WI38 (cell line): ENCODE data around the gene HAND2.

Source experiments
- H3K4me3 ChIP-seq: 2 replicates; pipeline ENCODE4 v1.5.1; 2011; ENCODE audit warnings: low read depth, mild to moderate bottlenecking, control low read depth, low read length
- TF ChIP-seq, protein P1 (sequence below): IDR thresholded peaks from 2 replicates; pipeline ENCODE4 v1.5.1; 2012; ENCODE audit warnings: low read depth, mild to moderate bottlenecking, control low read depth, low read length

The HAND2 gene

DNA sequence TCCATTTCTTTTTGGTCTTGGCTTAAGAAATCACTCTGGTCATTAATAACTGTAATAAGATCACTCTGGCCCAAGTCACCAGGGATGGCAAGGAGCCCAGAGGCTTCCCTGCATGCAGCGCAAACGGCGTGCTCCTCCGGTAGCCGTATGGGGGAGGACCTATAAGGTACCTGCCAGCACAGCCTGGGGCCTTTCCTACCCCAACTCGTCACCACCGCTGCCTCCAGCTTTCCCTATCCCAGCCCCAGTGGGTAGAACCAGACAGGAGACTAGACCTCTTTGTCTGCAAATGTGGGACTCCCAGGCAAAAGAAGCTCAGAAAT is 25.9 kb downstream of the HAND2 start:
- no peak overlapping the region for H3K4me3 ChIP-seq
- TF ChIP-seq, protein P1, sequence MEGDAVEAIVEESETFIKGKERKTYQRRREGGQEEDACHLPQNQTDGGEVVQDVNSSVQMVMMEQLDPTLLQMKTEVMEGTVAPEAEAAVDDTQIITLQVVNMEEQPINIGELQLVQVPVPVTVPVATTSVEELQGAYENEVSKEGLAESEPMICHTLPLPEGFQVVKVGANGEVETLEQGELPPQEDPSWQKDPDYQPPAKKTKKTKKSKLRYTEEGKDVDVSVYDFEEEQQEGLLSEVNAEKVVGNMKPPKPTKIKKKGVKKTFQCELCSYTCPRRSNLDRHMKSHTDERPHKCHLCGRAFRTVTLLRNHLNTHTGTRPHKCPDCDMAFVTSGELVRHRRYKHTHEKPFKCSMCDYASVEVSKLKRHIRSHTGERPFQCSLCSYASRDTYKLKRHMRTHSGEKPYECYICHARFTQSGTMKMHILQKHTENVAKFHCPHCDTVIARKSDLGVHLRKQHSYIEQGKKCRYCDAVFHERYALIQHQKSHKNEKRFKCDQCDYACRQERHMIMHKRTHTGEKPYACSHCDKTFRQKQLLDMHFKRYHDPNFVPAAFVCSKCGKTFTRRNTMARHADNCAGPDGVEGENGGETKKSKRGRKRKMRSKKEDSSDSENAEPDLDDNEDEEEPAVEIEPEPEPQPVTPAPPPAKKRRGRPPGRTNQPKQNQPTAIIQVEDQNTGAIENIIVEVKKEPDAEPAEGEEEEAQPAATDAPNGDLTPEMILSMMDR, result no peak

DNA sequence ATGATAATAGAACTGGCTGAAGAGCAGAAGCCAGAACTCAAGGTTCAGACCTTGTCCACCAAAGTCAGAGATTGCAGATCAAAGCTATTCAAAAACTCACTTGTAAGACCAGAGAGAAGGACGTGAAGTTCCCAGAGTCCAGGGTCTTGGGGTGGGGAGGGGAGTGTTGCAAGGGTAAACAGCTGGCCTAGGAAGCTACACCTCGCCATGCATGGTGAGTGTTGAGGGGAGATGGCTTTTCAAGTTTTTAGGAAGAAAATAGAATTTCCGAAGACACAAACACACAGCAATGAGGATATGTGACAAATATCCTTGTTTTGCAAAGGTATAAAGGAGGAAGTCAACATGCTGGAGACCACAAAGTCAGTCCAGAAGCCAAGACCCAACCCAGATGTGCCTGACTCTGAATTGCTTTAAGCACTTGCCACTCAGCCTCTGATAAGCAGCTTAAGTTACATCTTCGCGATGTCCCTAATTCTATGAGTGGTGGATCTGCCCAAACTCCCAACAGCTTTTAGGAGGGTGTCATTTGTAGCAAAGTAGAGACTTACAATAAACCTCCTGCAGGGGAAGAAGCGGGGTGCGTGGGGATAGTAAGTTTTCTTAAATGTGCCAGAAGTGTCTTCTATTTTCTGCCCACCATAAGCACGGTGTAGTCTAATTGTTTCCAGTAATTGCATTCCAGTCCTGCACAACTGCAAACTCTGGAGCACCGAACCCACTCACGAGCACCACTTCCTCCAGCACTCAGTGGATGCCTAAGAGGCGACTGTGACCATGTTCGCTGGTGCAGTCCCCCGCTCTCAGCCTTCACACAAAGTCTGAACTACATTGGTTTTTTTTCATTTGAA is 26.5 kb downstream of the HAND2 start:
- TF ChIP-seq, protein P1, result no peak
- H3K4me3 ChIP-seq, result no peak overlapping the region

DNA sequence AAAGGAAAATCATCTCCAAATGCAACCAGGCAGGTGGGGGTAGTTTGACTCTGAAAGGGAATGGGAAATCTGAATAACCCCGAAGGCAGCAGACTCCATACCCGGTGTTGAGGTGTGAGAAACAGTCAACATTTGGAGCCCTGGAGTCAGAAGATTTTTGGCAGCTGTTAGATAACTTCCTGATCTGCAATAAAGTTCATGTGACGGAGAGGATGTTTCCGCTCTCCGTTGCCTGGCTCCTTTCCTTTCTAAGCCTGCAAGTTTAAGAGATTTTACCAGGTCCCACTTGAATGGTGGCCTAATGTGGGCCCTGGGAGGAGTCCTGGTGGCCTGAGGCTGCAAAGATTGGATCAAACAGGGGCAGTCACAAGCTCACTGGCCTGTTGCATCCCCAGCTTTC is 27.7 kb downstream of the HAND2 start:
- H3K4me3 ChIP-seq, result no peak overlapping the region
- TF ChIP-seq, protein P1, result no peak

DNA sequence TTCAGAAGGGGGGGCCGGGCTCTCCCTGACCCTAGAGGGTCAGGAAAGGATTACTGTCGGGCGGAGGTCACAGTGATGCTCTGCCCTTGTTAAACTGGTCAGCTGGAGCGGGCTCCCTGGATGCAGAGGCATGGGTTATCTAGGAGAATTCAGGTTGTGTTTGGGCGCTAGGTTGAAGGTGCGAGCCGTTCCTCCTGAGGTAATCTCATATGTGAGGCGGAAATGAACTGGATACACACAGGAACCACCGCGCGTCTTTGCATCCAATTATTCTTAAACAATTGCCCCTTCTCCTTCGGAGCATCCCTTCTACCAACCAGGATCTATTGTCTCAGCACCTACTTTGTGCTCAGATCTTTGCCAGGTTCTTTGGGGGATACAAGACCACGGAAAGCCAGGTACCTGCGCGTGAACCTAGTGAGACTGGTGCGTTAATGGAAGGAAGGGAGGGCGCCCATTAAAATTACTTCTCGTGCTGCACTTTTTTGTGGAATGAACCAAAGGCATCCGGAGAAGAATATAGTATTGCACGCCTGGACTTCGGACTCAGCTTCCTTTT is 28.4 kb downstream of the HAND2 start:
- no peak overlapping the region for H3K4me3 ChIP-seq
- TF ChIP-seq, protein P1, result no peak

DNA sequence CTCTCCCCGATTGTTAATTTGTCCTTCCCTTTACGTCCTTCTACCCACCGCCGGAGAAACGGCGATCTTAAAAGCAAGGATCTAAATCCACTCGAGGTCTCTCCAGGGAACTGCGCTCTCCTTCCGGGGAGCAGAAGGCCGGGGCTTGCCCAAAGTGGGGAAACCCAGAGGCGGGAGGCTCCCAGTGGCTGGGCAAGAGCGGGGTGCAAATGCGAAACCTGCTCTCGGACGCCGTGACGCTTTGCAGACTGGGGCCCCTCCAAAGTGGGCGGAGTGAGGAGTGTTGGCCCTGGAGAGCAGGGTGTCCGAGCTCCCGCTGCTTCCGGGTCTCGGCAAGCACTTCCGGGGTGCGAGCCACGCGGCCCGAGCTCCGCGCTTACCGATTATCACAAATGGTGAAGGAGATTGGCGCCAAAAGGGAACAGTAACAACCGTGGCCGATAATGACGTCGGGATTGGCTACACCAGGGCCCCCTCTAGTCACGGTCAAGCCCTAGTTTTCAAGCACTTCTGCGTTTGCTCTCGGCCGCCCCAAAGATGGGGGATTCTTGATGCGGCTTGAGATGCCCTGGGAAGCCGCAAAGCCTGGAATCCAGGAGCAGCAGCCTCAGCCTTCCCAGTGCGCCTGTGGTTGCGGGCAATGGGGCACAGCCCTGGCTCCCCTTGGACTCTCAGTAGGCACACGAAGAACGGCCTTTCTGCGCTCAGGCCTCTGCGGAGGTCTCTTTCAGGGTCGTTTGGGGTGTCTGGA is 29.0 kb downstream of the HAND2 start:
- TF ChIP-seq, protein P1, result no peak
- no peak overlapping the region for H3K4me3 ChIP-seq

DNA sequence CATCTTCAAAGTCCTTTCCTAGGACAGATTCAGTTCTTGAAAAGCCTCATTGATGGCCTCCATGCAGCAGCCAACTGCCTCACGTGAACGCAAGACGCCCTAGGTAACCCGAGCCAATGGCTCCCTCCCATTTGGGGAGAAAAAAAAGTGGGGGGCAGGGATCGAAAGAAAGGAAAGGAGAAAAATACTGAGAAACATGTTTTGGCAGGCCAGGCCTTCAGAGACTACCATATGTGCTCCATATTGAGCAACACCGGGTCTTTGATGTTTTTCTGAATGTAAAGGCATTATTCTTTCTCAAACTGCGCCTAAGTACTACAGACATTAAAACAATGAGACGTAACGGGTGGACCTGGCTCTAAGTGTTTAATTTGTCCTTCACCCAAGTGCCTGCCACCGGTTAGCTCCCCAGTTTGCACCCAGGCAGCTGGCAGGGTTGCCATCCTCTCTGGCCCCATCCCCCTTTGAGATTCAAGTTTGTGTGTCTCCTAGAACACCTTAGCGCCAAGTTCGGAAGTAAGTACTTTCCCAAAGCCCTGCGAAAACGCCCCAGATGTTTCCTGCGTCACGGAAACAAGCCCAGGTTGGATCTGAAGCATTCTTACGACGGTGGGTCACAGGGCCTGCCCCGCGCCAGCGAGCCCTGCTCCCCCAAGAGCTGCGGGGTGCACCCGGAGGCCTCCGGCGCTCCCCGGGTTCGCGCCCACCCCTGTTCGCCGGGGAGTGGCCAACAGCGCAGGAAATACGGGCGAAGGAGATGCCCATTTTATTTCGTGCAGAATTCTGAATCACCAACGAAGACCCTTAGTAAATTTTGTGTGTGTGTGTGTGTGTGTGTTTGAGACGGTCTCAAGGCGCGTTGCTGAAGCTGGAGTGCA is 30.1 kb downstream of the HAND2 start:
- TF ChIP-seq, protein P1, result no peak
- no peak overlapping the region for H3K4me3 ChIP-seq
